Measurements from ENCODE around the gene KCNAB2. TPM values are rescaled to one million over a fixed set of nuclear protein-coding genes. Genes with fewer than 3 reads are reported as not detected.

KCNAB2 gene
- total RNA-seq, 1 experiment from 2014 or later: 10.3 TPM

DNA sequence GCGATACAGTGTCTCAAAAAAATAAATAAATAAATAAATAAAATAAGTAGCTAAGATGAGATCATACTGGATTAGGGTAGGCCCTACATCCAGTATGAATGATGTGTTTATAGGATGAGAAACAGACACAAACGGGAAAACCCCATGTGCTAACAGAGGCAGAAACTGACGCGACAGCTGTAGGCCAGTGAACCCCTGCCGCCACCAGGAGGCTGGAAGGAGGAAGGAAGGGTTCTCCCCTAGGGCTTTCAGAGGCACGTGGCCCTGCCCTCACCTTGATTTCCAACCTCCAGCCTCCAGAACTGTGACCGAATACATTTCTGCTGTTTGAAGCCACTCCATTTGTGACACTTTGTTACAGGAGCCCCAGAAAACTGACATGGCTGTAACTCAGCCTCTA lies 95.9 kb downstream of the KCNAB2 start:
- H3K27me3 Mint-ChIP-seq (ENCODE audit: low read depth): no peaks in the 10 kb centered on the region
- ATAC-seq (peak; percentile 76), DNase-seq (ENCODE audit: low spot score) (peak; percentile 65)
- H3K36me3 Mint-ChIP-seq: no peaks in the 10 kb centered on the region
- TF ChIP-seq, protein P1, sequence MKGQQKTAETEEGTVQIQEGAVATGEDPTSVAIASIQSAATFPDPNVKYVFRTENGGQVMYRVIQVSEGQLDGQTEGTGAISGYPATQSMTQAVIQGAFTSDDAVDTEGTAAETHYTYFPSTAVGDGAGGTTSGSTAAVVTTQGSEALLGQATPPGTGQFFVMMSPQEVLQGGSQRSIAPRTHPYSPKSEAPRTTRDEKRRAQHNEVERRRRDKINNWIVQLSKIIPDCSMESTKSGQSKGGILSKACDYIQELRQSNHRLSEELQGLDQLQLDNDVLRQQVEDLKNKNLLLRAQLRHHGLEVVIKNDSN (CRISPR knock-in tag; IDR thresholded peaks at IDR 0.05): peak; percentile 58; the same call in 1 of the 2 replicates
- no peak for TF ChIP-seq ZNF263 (CRISPR knock-in tag; IDR thresholded peaks at IDR 0.05; ENCODE audit: low read depth)
- CTCF ChIA-PET: interaction anchor here (0.6 to 1.9 kb wide), 10 partner anchors 10 to 143 kb away, joined by 3 to 8 read pairs (median 4); partner anchors contain the start of gene RNF207
- POLR2A ChIA-PET: no interaction called here
- no peaks in the 10 kb centered on the region for H3K9me3 Mint-ChIP-seq
- no peak overlapping the region for H3K4me3 Mint-ChIP-seq
- H3K27ac Mint-ChIP-seq: no peak overlapping the region
- no peaks in the 10 kb centered on the region; the same call in 1 of the 2 replicates for H3K4me1 Mint-ChIP-seq

DNA sequence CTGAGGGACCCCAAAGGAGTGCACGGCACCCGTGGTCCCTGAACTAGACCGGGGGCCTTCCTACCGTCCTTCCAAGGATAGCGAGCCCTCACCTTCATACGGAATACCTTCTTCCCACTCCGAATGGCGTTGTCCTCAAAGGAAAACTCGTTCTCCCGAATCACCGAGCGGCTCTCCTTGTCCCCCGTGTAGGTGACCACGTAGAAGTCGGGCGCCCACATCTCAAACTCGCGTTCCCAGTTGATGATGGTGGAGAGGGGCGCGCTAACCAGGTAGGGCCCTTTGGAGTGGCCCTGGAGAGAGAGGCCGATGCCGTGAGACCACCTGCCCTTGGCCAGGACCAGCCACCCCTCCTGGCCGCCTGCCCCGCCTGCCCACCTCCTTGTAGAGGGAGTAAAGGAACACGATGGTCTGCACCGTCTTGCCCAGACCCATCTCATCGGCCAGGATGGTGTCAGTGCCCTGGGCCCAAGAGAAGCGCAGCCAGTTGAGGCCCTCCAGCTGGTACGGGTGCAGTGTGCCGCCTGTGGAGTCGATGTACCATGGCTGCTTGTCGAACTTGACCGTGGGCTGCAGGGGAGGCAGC lies 96.4 kb downstream of the KCNAB2 start:
- H3K27me3 Mint-ChIP-seq (ENCODE audit: low read depth): peaks cover 4% of the 10 kb centered on the region
- POLR2A ChIA-PET: no interaction called here
- TF ChIP-seq, protein P2, sequence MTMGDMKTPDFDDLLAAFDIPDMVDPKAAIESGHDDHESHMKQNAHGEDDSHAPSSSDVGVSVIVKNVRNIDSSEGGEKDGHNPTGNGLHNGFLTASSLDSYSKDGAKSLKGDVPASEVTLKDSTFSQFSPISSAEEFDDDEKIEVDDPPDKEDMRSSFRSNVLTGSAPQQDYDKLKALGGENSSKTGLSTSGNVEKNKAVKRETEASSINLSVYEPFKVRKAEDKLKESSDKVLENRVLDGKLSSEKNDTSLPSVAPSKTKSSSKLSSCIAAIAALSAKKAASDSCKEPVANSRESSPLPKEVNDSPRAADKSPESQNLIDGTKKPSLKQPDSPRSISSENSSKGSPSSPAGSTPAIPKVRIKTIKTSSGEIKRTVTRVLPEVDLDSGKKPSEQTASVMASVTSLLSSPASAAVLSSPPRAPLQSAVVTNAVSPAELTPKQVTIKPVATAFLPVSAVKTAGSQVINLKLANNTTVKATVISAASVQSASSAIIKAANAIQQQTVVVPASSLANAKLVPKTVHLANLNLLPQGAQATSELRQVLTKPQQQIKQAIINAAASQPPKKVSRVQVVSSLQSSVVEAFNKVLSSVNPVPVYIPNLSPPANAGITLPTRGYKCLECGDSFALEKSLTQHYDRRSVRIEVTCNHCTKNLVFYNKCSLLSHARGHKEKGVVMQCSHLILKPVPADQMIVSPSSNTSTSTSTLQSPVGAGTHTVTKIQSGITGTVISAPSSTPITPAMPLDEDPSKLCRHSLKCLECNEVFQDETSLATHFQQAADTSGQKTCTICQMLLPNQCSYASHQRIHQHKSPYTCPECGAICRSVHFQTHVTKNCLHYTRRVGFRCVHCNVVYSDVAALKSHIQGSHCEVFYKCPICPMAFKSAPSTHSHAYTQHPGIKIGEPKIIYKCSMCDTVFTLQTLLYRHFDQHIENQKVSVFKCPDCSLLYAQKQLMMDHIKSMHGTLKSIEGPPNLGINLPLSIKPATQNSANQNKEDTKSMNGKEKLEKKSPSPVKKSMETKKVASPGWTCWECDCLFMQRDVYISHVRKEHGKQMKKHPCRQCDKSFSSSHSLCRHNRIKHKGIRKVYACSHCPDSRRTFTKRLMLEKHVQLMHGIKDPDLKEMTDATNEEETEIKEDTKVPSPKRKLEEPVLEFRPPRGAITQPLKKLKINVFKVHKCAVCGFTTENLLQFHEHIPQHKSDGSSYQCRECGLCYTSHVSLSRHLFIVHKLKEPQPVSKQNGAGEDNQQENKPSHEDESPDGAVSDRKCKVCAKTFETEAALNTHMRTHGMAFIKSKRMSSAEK (CRISPR knock-in tag; IDR thresholded peaks at IDR 0.05; ENCODE audit: borderline replicate concordance): no peak
- TF ChIP-seq, protein P3, sequence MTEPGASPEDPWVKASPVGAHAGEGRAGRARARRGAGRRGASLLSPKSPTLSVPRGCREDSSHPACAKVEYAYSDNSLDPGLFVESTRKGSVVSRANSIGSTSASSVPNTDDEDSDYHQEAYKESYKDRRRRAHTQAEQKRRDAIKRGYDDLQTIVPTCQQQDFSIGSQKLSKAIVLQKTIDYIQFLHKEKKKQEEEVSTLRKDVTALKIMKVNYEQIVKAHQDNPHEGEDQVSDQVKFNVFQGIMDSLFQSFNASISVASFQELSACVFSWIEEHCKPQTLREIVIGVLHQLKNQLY (CRISPR knock-in tag; IDR thresholded peaks at IDR 0.05): no peak
- TF ChIP-seq, protein P4, sequence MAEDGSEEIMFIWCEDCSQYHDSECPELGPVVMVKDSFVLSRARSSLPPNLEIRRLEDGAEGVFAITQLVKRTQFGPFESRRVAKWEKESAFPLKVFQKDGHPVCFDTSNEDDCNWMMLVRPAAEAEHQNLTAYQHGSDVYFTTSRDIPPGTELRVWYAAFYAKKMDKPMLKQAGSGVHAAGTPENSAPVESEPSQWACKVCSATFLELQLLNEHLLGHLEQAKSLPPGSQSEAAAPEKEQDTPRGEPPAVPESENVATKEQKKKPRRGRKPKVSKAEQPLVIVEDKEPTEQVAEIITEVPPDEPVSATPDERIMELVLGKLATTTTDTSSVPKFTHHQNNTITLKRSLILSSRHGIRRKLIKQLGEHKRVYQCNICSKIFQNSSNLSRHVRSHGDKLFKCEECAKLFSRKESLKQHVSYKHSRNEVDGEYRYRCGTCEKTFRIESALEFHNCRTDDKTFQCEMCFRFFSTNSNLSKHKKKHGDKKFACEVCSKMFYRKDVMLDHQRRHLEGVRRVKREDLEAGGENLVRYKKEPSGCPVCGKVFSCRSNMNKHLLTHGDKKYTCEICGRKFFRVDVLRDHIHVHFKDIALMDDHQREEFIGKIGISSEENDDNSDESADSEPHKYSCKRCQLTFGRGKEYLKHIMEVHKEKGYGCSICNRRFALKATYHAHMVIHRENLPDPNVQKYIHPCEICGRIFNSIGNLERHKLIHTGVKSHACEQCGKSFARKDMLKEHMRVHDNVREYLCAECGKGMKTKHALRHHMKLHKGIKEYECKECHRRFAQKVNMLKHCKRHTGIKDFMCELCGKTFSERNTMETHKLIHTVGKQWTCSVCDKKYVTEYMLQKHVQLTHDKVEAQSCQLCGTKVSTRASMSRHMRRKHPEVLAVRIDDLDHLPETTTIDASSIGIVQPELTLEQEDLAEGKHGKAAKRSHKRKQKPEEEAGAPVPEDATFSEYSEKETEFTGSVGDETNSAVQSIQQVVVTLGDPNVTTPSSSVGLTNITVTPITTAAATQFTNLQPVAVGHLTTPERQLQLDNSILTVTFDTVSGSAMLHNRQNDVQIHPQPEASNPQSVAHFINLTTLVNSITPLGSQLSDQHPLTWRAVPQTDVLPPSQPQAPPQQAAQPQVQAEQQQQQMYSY (CRISPR knock-in tag; IDR thresholded peaks at IDR 0.05): no peak
- TF ChIP-seq KAT7 (CRISPR knock-in tag; IDR thresholded peaks at IDR 0.05; ENCODE audit: borderline replicate concordance): no peak
- TF ChIP-seq, protein P5, sequence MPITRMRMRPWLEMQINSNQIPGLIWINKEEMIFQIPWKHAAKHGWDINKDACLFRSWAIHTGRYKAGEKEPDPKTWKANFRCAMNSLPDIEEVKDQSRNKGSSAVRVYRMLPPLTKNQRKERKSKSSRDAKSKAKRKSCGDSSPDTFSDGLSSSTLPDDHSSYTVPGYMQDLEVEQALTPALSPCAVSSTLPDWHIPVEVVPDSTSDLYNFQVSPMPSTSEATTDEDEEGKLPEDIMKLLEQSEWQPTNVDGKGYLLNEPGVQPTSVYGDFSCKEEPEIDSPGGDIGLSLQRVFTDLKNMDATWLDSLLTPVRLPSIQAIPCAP (CRISPR knock-in tag; IDR thresholded peaks at IDR 0.05): no peak
- TF ChIP-seq MXD4 (CRISPR knock-in tag; IDR thresholded peaks at IDR 0.05; ENCODE audit: borderline replicate concordance): no peak
- no peak for TF ChIP-seq TCF7 (CRISPR knock-in tag; IDR thresholded peaks at IDR 0.05; ENCODE audit: low read depth)
- no peak for TF ChIP-seq ZNF423 (CRISPR knock-in tag; IDR thresholded peaks at IDR 0.05)
- TF ChIP-seq, protein P6, sequence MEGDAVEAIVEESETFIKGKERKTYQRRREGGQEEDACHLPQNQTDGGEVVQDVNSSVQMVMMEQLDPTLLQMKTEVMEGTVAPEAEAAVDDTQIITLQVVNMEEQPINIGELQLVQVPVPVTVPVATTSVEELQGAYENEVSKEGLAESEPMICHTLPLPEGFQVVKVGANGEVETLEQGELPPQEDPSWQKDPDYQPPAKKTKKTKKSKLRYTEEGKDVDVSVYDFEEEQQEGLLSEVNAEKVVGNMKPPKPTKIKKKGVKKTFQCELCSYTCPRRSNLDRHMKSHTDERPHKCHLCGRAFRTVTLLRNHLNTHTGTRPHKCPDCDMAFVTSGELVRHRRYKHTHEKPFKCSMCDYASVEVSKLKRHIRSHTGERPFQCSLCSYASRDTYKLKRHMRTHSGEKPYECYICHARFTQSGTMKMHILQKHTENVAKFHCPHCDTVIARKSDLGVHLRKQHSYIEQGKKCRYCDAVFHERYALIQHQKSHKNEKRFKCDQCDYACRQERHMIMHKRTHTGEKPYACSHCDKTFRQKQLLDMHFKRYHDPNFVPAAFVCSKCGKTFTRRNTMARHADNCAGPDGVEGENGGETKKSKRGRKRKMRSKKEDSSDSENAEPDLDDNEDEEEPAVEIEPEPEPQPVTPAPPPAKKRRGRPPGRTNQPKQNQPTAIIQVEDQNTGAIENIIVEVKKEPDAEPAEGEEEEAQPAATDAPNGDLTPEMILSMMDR (IDR thresholded peaks at IDR 0.05): no peak
- TF ChIP-seq, protein P7, sequence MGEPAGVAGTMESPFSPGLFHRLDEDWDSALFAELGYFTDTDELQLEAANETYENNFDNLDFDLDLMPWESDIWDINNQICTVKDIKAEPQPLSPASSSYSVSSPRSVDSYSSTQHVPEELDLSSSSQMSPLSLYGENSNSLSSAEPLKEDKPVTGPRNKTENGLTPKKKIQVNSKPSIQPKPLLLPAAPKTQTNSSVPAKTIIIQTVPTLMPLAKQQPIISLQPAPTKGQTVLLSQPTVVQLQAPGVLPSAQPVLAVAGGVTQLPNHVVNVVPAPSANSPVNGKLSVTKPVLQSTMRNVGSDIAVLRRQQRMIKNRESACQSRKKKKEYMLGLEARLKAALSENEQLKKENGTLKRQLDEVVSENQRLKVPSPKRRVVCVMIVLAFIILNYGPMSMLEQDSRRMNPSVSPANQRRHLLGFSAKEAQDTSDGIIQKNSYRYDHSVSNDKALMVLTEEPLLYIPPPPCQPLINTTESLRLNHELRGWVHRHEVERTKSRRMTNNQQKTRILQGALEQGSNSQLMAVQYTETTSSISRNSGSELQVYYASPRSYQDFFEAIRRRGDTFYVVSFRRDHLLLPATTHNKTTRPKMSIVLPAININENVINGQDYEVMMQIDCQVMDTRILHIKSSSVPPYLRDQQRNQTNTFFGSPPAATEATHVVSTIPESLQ (CRISPR knock-in tag; IDR thresholded peaks at IDR 0.05): no peak
- TF ChIP-seq NFYB (CRISPR knock-in tag; conservative IDR thresholded peaks at IDR 0.05; ENCODE audit: low read depth): no peak
- TF ChIP-seq RELA (CRISPR knock-in tag; IDR thresholded peaks at IDR 0.05; ENCODE audit: borderline replicate concordance): no peak
- TF ChIP-seq, protein P1 (CRISPR knock-in tag; IDR thresholded peaks at IDR 0.05): no peak
- TF ChIP-seq, protein P8, sequence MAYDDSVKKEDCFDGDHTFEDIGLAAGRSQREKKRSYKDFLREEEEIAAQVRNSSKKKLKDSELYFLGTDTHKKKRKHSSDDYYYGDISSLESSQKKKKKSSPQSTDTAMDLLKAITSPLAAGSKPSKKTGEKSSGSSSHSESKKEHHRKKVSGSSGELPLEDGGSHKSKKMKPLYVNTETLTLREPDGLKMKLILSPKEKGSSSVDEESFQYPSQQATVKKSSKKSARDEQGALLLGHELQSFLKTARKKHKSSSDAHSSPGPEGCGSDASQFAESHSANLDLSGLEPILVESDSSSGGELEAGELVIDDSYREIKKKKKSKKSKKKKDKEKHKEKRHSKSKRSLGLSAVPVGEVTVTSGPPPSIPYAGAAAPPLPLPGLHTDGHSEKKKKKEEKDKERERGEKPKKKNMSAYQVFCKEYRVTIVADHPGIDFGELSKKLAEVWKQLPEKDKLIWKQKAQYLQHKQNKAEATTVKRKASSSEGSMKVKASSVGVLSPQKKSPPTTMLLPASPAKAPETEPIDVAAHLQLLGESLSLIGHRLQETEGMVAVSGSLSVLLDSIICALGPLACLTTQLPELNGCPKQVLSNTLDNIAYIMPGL (CRISPR knock-in tag; IDR thresholded peaks at IDR 0.05): no peak

More for the DNA sequence above, 96.4 kb downstream of the KCNAB2 start:
- no peak overlapping the region for H3K4me3 Mint-ChIP-seq
- no peaks in the 10 kb centered on the region for H3K36me3 Mint-ChIP-seq
- no peak for DNase-seq (ENCODE audit: low spot score)
- H3K27ac Mint-ChIP-seq: no peak overlapping the region
- no peaks in the 10 kb centered on the region for H3K9me3 Mint-ChIP-seq
- CTCF ChIA-PET: interaction anchor here (1.5 to 1.9 kb wide), 4 partner anchors 14 to 63 kb away, joined by 4 to 8 read pairs (median 6); no protein-coding TSS in a partner anchor
- no peaks in the 10 kb centered on the region; the same call in 1 of the 2 replicates for H3K4me1 Mint-ChIP-seq
- no peak for ATAC-seq

Data from WTC11 (cell line).